Suprapubic skin (tissue), 4 donors: ENCODE measurements around the gene LTBR. TPM values are rescaled to one million over a fixed set of nuclear protein-coding genes. Genes with fewer than 3 reads are reported as not detected.

ENCODE experiments used
- DNase-seq, 2 donors: peaks; one replicate each; pipeline ENCODE4 v3.0.0-alpha.2; 2019; ENCODE audit warnings: low spot score in 2 of 2
- H3K27ac ChIP-seq: fragments of 200-600 bp; sonication (generic); one replicate; pipeline ENCODE4 v1.5.1; 2019
- H3K27me3 ChIP-seq: fragments of 200-600 bp; sonication (generic); one replicate; pipeline ENCODE4 v1.5.1; 2019
- H3K36me3 ChIP-seq: fragments of 200-600 bp; sonication (generic); one replicate; pipeline ENCODE4 v1.5.1; 2019
- H3K4me1 ChIP-seq: fragments of 200-600 bp; sonication (generic); one replicate; pipeline ENCODE4 v1.5.1; 2019
- H3K4me3 ChIP-seq: fragments of 200-600 bp; sonication (generic); one replicate; pipeline ENCODE4 v1.5.1; 2019; ENCODE audit warnings: mild to moderate bottlenecking
- H3K9me3 ChIP-seq: fragments of 200-600 bp; sonication (generic); one replicate; pipeline ENCODE4 v1.5.1; 2019
- EP300 ChIP-seq: sonication (generic); formaldehyde crosslinking; IDR thresholded peaks from one replicate; pipeline ENCODE4 v1.6.1; 2017; ENCODE audit warnings: antibody characterized with exemption
- POLR2A ChIP-seq, 2 donors: fragments of 450-650 bp; IDR thresholded peaks; one replicate each; pipeline ENCODE4 v1.6.1; 2017; ENCODE audit warnings: antibody characterized with exemption in 2 of 2, mild to moderate bottlenecking in 2 of 2, moderate library complexity in 2 of 2
- POLR2AphosphoS5 ChIP-seq, 3 donors: sonication (generic); formaldehyde crosslinking; IDR thresholded peaks; one replicate each; pipeline ENCODE4 v1.6.1; 2017; ENCODE audit warnings: antibody characterized with exemption in 3 of 3
- WGBS: methylation state at CpG from one replicate; pipeline ENCODE4 v1.1.5; 2018; 5-methylcytosine and 5-hydroxymethylcytosine counted together
- total RNA-seq, 4 donors: library from RNA; depleted of rRNA; stranded (reverse); fragments of >200 nt; gene quantifications; one replicate each; pipeline ENCODE4 v1.1.0, GENCODE V29; 2016
- TF ChIP-seq, protein P1 (sequence below), 2 donors: fragments of 200-600 bp in 1 of 2; fragments of 450-650 bp in 1 of 2; sonication (generic) in 1 of 2; IDR thresholded peaks; one replicate each; pipeline ENCODE4 v1.5.1; 2016 to 2019; ENCODE audit warnings: antibody characterized with exemption in 2 of 2, mild to moderate bottlenecking in 1 of 2, moderate library complexity in 1 of 2

LTBR gene
- total RNA-seq, 4 donors from 2014 or later = 157 to 297 (median 204) TPM

- TF ChIP-seq POLR2A (IDR thresholded peaks at IDR 0.05) (no peak), POLR2AphosphoS5 (IDR thresholded peaks at IDR 0.05) (no peak), EP300 (no peak)
- TF ChIP-seq, protein P1, sequence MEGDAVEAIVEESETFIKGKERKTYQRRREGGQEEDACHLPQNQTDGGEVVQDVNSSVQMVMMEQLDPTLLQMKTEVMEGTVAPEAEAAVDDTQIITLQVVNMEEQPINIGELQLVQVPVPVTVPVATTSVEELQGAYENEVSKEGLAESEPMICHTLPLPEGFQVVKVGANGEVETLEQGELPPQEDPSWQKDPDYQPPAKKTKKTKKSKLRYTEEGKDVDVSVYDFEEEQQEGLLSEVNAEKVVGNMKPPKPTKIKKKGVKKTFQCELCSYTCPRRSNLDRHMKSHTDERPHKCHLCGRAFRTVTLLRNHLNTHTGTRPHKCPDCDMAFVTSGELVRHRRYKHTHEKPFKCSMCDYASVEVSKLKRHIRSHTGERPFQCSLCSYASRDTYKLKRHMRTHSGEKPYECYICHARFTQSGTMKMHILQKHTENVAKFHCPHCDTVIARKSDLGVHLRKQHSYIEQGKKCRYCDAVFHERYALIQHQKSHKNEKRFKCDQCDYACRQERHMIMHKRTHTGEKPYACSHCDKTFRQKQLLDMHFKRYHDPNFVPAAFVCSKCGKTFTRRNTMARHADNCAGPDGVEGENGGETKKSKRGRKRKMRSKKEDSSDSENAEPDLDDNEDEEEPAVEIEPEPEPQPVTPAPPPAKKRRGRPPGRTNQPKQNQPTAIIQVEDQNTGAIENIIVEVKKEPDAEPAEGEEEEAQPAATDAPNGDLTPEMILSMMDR (IDR thresholded peaks at IDR 0.05) = no peak
- no peak for DNase-seq
- peak overlapping the region; percentile 99 for H3K27ac ChIP-seq
- H3K4me3 ChIP-seq = peak overlapping the region; percentile 92
- H3K36me3 ChIP-seq = no peaks in the 10 kb centered on the region
- no peaks in the 10 kb centered on the region for H3K27me3 ChIP-seq
- no peaks in the 10 kb centered on the region for H3K9me3 ChIP-seq
- H3K4me1 ChIP-seq = peaks cover 78% of the 10 kb centered on the region
- WGBS = 2% methylated on average over 9 of the region's 9 CpGs
These were observed 43.8 kb upstream of the LTBR start for GRCh38 chr12:6340032-6340638.

DNA sequence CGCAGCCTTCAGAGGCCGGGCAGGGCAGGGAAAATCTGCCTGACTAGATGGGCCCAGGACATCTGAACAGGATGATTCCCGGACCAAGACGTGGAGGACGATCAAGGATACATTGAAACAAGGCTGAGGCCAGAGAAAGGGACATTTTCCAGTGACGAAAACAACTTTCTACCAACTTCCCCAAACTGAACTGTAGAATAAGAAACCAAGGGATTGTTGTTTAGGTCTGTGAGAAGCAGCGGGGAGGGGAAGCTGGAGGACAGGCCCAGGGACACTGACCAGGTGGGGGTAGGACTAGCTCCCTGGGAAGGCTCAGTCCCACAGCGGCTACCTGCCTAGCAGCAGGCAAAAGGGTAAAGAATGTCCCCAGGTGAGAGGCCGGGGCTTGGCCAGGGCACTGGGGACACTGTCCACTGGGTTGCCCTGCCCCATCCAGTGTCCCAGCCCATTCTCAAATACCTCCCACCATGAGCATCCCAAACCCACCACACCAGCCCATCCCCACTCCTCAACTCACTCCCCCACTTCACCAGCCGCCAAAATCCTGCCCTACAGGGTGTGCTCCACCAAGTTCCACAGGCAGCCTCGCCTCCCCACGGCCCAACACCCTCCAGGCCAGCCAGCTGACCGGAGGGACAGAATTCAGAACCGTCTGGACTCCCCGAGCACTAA is 43.1 kb upstream of the LTBR start:
- Histone ChIP-seq H3K4me1 (peaks cover 75% of the 10 kb centered on the region), H3K36me3 (no peaks in the 10 kb centered on the region), H3K4me3 (peak overlapping the region; percentile 92), H3K27me3 (no peaks in the 10 kb centered on the region), H3K27ac (peak overlapping the region; percentile 99), H3K9me3 (no peaks in the 10 kb centered on the region)
- DNase-seq = no peak
- under 1% methylated on average over 15 of the region's 15 CpGs for WGBS
- TF ChIP-seq, protein P1 (IDR thresholded peaks at IDR 0.05) = no peak
- TF ChIP-seq POLR2AphosphoS5 (IDR thresholded peaks at IDR 0.05) (no peak), POLR2A (IDR thresholded peaks at IDR 0.05) (no peak), EP300 (no peak)

DNA sequence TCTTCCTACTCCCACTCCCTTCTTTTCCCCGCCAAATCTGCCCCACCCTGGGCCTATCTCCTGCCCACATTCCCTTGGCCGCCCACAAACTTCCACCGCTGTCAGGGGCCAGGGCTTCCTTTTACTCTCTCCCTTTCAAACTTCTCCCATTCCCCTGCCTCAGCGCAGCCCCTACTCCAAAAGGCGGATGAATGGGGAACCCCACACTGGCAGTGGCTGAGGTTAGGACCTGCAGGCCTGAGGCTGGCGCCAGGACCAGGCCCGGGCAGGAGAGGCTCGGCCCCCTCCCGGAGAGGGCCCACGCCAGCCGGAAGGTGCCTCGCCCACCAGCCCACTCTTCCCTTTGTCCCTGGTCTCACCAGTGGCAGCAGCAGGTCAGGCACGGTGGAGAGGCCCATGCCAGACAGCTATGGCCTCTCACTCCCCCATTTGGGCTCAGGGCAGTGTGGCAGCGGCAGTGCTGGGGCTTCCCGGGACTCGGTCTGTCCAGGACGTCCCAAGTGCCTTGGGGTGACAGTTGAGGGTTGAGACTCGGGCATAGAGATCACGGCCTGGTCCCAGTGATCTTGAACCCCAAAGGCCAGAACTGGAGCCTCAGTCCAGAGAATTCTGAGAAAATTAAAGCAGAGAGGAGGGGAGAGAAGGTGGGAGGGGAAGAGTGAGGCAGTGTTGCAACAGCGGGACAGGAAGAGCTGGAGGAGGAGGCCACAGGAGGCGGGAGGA is 42.4 kb upstream of the LTBR start, which contains the start of gene TNFRSF1A:
TNFRSF1A (minus strand) TSS at position 660 of the 723 bp plus-strand sequence; CDS start at position 398, 262 bp downstream.
- Histone ChIP-seq H3K27me3 (no peaks in the 10 kb centered on the region), H3K9me3 (no peaks in the 10 kb centered on the region), H3K4me1 (peaks cover 72% of the 10 kb centered on the region), H3K36me3 (no peaks in the 10 kb centered on the region), H3K27ac (peak within 1 kb of the TSS; percentile 99), H3K4me3 (peak within 1 kb of the TSS; percentile 92)
- DNase-seq = no peak
- WGBS = 0% methylated on average over 15 of the region's 21 CpGs
- TF ChIP-seq, protein P1 (IDR thresholded peaks at IDR 0.05) = no peak
- TF ChIP-seq POLR2A (IDR thresholded peaks at IDR 0.05) = peak in 1 of 2 donors; percentile 40
- peak in 1 of 3 donors; percentile 60 for TF ChIP-seq POLR2AphosphoS5 (IDR thresholded peaks at IDR 0.05)
- no peak for TF ChIP-seq EP300

DNA sequence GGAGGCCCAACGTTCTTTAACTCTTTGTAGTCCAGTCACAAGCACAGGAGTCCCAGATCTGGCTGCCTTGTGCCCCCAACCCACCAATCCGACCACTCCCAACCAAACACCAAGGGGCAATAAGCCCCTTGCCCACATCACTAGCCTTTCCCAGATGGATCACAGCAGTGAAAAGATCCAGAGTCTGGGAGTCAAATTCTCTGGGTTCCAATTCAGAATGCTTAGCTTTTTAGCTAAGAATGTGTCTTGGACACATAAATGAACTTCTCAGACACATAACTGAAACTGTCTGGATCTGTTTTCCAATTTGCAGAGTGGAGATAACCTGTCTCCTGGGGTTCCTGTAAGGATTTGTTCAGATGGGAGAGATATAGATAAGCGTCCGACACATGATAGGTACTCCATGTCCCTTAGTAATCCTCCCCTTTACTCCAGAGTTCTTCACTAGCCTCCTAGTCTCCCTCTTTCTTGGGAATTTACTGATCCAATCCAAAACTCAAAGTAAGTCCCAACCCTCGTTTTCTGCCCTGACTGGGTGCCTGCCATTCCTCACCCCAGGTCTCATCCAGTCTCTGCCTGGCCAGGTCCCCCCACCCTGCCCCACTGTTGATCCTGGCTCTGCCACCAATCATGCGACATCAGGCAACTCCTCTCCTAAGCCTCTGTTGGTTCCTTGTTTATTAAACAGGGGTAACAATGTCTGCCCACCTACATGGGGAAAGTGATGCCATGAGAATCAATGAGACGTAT is 41.6 kb upstream of the LTBR start:
- TF ChIP-seq EP300 = no peak
- TF ChIP-seq, protein P1 (IDR thresholded peaks at IDR 0.05) = no peak
- no peak for TF ChIP-seq POLR2AphosphoS5 (IDR thresholded peaks at IDR 0.05)
- TF ChIP-seq POLR2A (IDR thresholded peaks at IDR 0.05) = no peak
- no peaks in the 10 kb centered on the region for H3K9me3 ChIP-seq
- no peaks in the 10 kb centered on the region for H3K36me3 ChIP-seq
- no peaks in the 10 kb centered on the region for H3K27me3 ChIP-seq
- H3K4me1 ChIP-seq = peaks cover 70% of the 10 kb centered on the region
- WGBS = 26% methylated on average over 7 of the region's 7 CpGs
- H3K27ac ChIP-seq = peak overlapping the region; percentile 99
- peak overlapping the region; percentile 92 for H3K4me3 ChIP-seq
- no peak for DNase-seq
